AG09319 (cell line): ENCODE data around the gene PRF1.

Experiments used
- DNase-seq: peaks from one replicate; pipeline ENCODE4 v3.0.0-alpha.2; 2010; ENCODE audit warnings: low read depth; ENCODE audit errors: extremely low read depth
- TF ChIP-seq, protein P1 (sequence below): IDR thresholded peaks from 2 replicates; pipeline ENCODE4 v1.5.1; 2011; ENCODE audit warnings: low read depth, mild to moderate bottlenecking, inconsistent platforms, low read length, moderate library complexity

Gene PRF1

DNA sequence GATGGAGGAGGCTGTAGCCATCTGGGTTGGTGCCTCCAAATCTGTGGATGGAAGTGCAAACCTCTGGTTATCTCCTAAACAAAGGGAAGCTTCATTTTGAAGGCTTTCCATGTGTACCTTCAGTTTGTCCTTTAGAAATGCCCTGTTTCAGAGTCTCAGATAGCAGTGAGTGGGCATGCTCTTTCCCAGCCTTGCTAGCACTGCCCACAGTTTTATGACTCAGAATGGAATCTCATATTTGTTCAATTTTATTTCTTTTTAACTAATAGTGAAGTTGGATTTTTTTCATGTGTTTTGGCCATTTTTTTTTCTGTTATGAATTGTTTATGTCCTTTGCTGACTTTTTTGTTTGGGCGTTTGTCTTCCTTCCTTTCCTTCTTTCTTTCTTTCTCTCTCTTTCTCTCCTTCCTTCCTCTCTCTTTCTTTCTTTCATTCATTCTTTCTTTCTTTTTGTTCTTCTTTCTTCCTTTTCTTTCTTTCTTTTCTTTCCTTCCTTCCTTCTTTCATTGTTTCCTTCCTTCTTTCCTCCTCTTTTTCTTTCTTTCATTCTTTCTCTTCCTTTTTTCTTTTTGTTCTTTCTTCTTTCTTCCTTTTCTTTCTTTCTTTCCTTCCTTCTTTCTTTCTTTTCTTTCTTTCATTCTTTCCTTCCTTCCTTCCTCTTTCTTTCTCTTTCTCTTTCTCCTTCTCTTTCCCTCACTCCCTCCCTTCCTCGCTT, 25.6 kb downstream of the PRF1 start:
- DNase-seq = no peak
- TF ChIP-seq, protein P1, sequence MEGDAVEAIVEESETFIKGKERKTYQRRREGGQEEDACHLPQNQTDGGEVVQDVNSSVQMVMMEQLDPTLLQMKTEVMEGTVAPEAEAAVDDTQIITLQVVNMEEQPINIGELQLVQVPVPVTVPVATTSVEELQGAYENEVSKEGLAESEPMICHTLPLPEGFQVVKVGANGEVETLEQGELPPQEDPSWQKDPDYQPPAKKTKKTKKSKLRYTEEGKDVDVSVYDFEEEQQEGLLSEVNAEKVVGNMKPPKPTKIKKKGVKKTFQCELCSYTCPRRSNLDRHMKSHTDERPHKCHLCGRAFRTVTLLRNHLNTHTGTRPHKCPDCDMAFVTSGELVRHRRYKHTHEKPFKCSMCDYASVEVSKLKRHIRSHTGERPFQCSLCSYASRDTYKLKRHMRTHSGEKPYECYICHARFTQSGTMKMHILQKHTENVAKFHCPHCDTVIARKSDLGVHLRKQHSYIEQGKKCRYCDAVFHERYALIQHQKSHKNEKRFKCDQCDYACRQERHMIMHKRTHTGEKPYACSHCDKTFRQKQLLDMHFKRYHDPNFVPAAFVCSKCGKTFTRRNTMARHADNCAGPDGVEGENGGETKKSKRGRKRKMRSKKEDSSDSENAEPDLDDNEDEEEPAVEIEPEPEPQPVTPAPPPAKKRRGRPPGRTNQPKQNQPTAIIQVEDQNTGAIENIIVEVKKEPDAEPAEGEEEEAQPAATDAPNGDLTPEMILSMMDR = no peak

DNA sequence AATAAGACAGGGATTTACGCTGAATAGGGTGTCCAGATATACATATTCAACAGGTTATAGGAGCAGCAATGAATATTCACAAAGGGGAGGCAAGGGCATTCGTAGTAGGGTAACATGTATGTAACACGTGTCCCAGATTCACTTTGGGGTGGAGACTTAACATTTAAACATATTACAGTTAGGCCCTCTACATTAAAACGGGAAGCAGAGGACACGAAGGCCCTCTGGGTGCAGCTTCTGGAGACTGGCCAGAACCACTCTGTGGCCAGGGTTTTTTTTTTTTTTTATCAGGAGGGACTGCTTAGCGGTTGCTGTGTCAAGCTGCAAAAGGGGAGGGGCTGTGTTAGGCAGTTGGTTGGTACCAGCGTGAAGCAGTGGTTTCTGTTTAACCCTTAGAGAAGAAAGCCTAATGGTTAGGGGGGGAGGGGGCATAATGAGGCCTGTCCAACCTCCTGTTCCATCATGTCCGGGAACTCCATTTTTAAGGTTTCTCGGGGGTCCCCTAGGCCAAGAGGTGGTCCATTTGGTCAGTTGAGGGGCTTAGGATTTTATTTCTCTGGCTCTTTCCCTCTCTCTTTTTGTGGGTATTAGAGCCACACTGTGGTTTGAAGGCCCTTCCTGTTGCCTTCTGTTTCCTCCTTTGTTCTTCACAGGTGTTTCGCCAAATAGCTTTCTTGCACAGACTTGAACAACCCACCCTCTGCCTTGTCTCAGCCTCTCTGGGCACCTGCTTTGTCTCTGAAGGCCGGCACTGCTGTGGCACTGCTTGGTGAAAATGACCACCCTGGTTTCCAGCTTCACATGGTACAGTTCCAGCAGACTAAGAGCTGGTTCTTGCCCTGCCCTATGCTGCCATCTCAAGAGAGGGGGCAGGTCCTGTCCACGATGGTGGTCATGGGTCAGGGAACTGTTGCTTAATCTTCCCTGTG, 26.4 kb downstream of the PRF1 start:
- no peak for DNase-seq

DNA sequence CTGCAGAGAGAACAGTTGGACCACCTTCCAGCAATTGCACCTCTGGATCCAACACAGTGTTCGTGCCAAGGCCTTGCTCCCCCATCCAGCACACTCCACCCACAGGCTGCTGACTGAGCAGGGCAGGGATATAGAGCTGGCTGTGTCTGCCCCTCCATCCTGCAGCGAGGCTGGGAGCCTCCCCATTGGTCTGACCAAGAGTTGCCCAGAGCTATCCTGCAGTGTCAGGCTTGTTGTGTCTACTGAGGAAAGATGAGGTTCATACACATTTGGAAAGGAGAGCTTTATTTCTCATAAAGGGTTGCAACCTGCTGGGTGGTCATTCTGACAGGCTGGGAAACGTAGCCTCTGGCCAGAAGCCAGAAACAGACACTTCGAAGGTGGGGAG, 27.1 kb downstream of the PRF1 start:
- no peak for DNase-seq

More for the DNA sequence above, 26.4 kb downstream of the PRF1 start:
- TF ChIP-seq, protein P1 = no peak

DNA sequence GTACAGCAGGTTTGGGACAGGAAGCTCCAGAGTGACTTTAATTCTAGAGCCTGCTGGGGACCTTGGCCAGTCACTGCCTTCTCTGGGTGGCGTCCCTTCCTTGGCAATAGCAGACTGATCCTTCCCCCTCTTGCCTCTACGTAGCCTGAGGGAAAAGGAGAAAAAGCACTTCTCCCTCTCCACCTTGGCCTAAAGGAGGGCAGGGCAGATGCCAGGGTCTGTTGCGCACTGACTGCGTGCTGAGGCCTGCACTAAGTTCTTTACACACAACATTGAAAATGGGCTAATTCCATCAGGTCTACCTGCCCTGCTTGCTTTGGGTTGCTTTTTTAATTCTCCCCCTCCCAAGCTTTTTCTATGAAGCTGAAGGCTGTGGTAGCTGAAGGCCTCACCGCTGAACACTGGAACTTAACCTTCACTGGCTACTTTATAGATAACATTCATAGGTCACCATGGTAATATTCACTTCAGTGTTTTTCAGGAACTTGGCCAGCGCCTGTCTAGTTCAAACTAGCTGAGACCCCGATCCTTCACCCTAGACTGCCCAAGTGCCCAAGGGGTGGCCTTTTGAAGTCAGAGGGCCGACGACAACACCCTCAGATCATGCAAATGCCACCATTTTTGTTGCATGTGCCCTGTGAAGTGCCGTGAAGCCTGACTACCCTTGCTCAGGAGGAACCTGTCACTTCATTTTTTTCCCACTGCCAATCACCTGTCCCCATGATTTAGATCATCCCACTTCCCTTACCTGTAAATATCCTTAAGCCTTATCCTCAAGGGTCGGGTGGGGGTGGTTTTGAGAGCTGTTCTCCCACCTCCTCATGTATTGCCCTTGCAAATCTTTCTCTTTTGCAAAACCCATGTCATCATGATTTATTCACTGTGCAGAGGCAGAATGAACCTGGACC, 28.7 kb downstream of the PRF1 start:
- TF ChIP-seq, protein P1 = no peak
- DNase-seq = no peak

More for the DNA sequence above, 27.1 kb downstream of the PRF1 start:
- TF ChIP-seq, protein P1 = no peak

DNA sequence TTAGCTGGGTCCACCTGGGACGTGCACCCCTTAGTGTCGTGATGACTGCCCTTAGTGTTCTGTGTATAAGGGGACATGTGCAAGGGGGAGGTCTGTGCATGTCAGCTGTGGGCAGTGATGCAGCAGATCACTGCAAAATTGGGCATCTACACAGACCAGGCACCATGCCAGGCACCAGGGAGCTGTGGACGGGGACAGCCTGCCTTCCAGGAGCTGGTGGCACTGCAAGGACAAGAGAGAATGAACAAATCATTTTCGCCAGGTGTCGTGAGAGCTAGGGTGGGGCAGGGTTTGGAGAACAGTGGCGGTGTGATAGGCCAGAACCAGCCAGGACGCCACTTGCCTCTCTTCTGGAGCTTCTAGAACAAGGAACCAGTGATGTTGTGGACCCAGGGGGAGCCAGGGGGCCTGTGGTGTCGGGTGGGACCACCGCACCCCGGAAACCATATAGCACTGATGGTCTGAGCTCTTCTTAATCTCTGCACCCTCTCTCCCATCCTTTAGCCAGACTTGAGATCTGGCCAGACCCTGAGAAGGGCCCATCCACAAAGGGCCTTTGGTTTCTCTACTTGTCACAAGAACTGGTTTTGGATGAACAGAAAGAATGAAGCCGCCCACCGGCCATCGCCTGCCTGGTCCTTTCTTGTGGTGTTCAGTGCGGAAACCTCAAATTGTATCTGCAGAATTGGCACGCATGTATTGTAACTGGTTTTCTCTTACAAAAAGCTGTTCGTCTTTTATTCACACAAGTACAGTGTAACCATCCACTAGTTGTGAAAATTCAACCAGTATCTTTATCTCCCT, 30.7 kb downstream of the PRF1 start:
- DNase-seq = no peak

DNA sequence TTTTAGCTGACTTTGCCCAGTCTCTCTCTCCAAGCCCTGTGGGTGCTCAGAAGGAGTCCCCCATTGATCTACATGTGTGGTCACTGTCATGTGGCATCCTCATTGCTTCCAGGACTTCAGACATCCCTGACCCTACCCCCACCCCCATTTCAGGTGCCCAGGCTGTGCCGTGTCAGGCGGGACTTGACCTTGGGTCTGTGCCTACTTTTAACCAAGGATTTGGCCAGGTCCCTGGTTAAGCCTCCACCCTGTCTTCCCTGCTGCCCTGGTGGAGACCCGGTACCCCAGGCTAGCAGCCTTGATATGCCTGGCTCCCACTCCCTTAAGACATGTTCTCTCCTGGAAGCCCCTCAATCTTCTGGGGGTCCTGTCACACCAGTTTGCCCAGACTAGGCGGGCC, 31.3 kb downstream of the PRF1 start:
- no peak for DNase-seq
- TF ChIP-seq, protein P1 = no peak

More for the DNA sequence above, 30.7 kb downstream of the PRF1 start:
- TF ChIP-seq, protein P1 = no peak
